Neuronal stem cell (in vitro differentiated cells): Measurements from ENCODE around the gene CD34.

Source experiments
- DNase-seq: peaks from one replicate; pipeline ENCODE4 v3.0.0-alpha.2; 2013; ENCODE audit warnings: low spot score
- H2AFZ ChIP-seq: one replicate; pipeline ENCODE4 v1.6.1; 2013; ENCODE audit warnings: mild to moderate bottlenecking, low read length, inconsistent platforms
- H2AK5ac ChIP-seq: 2 replicates; pipeline ENCODE4 v1.6.1; 2013; ENCODE audit warnings: low read depth, mild to moderate bottlenecking, inconsistent platforms, low read length, moderate library complexity, mixed read lengths
- H2BK120ac ChIP-seq: 2 replicates; pipeline ENCODE4 v1.6.1; 2013; ENCODE audit warnings: low read depth, mild to moderate bottlenecking, inconsistent platforms, low read length, moderate library complexity, mixed read lengths
- H2BK12ac ChIP-seq: one replicate; pipeline ENCODE4 v1.6.1; 2013; ENCODE audit warnings: low read length, inconsistent platforms
- H2BK15ac ChIP-seq: 2 replicates; pipeline ENCODE4 v1.6.1; 2013; ENCODE audit warnings: mild to moderate bottlenecking, low read length, inconsistent platforms, mixed read lengths
- H2BK5ac ChIP-seq: one replicate; pipeline ENCODE4 v1.6.1; 2013; ENCODE audit warnings: inconsistent platforms, mild to moderate bottlenecking, low read length, moderate library complexity
- H3K14ac ChIP-seq: one replicate; pipeline ENCODE4 v1.6.1; 2013; ENCODE audit warnings: low read length, inconsistent platforms
- H3K18ac ChIP-seq: 2 replicates; pipeline ENCODE4 v1.6.1; 2013; ENCODE audit warnings: low read length, inconsistent platforms
- H3K23ac ChIP-seq: 2 replicates; pipeline ENCODE4 v1.6.1; 2013; ENCODE audit warnings: low read depth, mild to moderate bottlenecking, mixed read lengths, low read length, inconsistent platforms; ENCODE audit not compliant: poor library complexity
- H3K27ac ChIP-seq: replicated peaks from 3 replicates; pipeline ENCODE4 v1.5.1; 2013; ENCODE audit warnings: low read length, inconsistent platforms
- H3K27me3 ChIP-seq, 3 experiments: 2 replicates each; pipeline ENCODE4 v1.6.1; 2013; ENCODE audit warnings: low read length in 3 of 3, mild to moderate bottlenecking in 2 of 3, inconsistent platforms in 1 of 3, low read depth in 1 of 3, mixed read lengths in 1 of 3, moderate library complexity in 1 of 3; ENCODE audit not compliant: control insufficient read depth in 3 of 3, insufficient read depth in 3 of 3
- H3K36me3 ChIP-seq, 2 donors: replicated peaks in 1 of 2; 2 replicates each; pipeline ENCODE4 v1.6.1; 2013; ENCODE audit warnings: low read length in 2 of 2; ENCODE audit not compliant: control insufficient read depth in 2 of 2, insufficient read depth in 2 of 2
- H3K4ac ChIP-seq: 2 replicates; pipeline ENCODE4 v1.6.1; 2013; ENCODE audit warnings: inconsistent platforms, mild to moderate bottlenecking, low read length, moderate library complexity
- H3K4me1 ChIP-seq, 2 donors: 1 replicate in 1 of 2; 2 replicates in 1 of 2; pipeline ENCODE4 v1.6.1; 2013; ENCODE audit warnings: low read length in 2 of 2, low read depth in 1 of 2; ENCODE audit not compliant: control insufficient read depth in 2 of 2, insufficient read depth in 1 of 2
- H3K4me2 ChIP-seq: one replicate; pipeline ENCODE4 v1.6.1; 2013; ENCODE audit warnings: mild to moderate bottlenecking, low read length, inconsistent platforms; ENCODE audit not compliant: insufficient read depth, poor library complexity, severe bottlenecking
- H3K4me3 ChIP-seq, 2 donors: 2 replicates each; pipeline ENCODE4 v1.5.1; 2013; ENCODE audit warnings: low read length in 2 of 2, mild to moderate bottlenecking in 2 of 2, inconsistent platforms in 1 of 2, moderate library complexity in 1 of 2
- H3K79me1 ChIP-seq: one replicate; pipeline ENCODE4 v1.6.1; 2013; ENCODE audit warnings: low read depth, mild to moderate bottlenecking, inconsistent platforms, low read length, moderate library complexity
- H3K9ac ChIP-seq: one replicate; pipeline ENCODE4 v1.6.1; 2013; ENCODE audit warnings: mild to moderate bottlenecking, low read depth, low read length, inconsistent platforms; ENCODE audit not compliant: poor library complexity
- H3K9me3 ChIP-seq, 2 donors: replicated peaks in 1 of 2; 2 replicates each; pipeline versions ENCODE3 to v1.6.1; 2013; ENCODE audit warnings: low read length in 2 of 2, mild to moderate bottlenecking in 2 of 2, inconsistent platforms in 1 of 2, low read depth in 1 of 2, mixed read lengths in 1 of 2, moderate library complexity in 1 of 2; ENCODE audit not compliant: control insufficient read depth in 2 of 2, insufficient read depth in 1 of 2
- H4K8ac ChIP-seq: one replicate; pipeline ENCODE4 v1.6.1; 2013; ENCODE audit warnings: low read depth, mild to moderate bottlenecking, inconsistent platforms, low read length, moderate library complexity
- H4K91ac ChIP-seq: one replicate; pipeline ENCODE4 v1.6.1; 2013; ENCODE audit warnings: low read length, low read depth, mild to moderate bottlenecking, inconsistent platforms; ENCODE audit not compliant: poor library complexity
- WGBS, 2 donors: extraction: QIAGEN DNeasy Blood & Tissue Kit; methylation state at CpG; one replicate each; pipeline ENCODE4 v1.1.7; 2013; ENCODE audit warnings: missing lambda C conversion rate in 2 of 2, mixed read lengths in 1 of 2; ENCODE audit not compliant: insufficient read length in 2 of 2, insufficient replicate concordance in 1 of 2; ENCODE audit errors: extremely low coverage in 2 of 2; 5-methylcytosine and 5-hydroxymethylcytosine counted together

Gene CD34

DNA sequence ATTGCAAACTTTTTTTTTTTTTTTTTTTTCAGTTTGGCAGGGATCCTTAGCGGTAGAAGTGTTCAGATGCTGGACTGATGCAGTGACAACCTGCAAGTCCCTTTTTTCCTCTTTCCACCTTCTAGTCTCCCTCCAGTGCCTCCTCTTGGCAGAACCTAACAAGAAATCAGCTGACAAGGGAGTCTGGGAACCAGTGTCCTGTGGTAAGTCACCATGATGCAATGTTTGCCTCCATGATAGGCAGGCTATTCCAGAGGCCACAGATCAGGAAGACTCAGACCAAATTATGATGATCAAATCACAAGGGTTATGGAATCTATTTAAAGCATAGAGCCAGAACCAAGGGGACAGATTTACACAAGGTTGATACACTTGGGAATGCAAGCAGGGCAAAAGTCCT is 3.0 kb upstream of the CD34 start:
- H2BK5ac ChIP-seq = no peak overlapping the region
- no peak overlapping the region for H2BK120ac ChIP-seq
- no peak overlapping the region for H2AFZ ChIP-seq
- no peak overlapping the region for H3K18ac ChIP-seq
- no peaks in the 10 kb centered on the region for H3K9me3 ChIP-seq
- no peaks in the 10 kb centered on the region for H3K79me1 ChIP-seq
- no peak overlapping the region for H3K14ac ChIP-seq
- no peak overlapping the region for H3K4me2 ChIP-seq
- no CpG with 5 or more reads among the region's 1 CpG for WGBS, 2 donors
- no peak overlapping the region for H3K9ac ChIP-seq
- no peak for DNase-seq
- H3K4ac ChIP-seq = no peak overlapping the region
- no peak overlapping the region for H3K23ac ChIP-seq
- H3K4me3 ChIP-seq = no peak overlapping the region
- H2BK12ac ChIP-seq = no peak overlapping the region
- no peak overlapping the region for H4K91ac ChIP-seq
- no peaks in the 10 kb centered on the region for H3K36me3 ChIP-seq
- no peak overlapping the region for H2AK5ac ChIP-seq
- no peak overlapping the region for H3K27ac ChIP-seq
- H3K27me3 ChIP-seq = peaks cover 2 to 61% (median 24%) of the 10 kb centered on the region in 3 experiments
- H2BK15ac ChIP-seq = no peak overlapping the region
- H4K8ac ChIP-seq = no peak overlapping the region
- H3K4me1 ChIP-seq = peaks cover 0 to 2% of the 10 kb centered on the region in 2 donors

DNA sequence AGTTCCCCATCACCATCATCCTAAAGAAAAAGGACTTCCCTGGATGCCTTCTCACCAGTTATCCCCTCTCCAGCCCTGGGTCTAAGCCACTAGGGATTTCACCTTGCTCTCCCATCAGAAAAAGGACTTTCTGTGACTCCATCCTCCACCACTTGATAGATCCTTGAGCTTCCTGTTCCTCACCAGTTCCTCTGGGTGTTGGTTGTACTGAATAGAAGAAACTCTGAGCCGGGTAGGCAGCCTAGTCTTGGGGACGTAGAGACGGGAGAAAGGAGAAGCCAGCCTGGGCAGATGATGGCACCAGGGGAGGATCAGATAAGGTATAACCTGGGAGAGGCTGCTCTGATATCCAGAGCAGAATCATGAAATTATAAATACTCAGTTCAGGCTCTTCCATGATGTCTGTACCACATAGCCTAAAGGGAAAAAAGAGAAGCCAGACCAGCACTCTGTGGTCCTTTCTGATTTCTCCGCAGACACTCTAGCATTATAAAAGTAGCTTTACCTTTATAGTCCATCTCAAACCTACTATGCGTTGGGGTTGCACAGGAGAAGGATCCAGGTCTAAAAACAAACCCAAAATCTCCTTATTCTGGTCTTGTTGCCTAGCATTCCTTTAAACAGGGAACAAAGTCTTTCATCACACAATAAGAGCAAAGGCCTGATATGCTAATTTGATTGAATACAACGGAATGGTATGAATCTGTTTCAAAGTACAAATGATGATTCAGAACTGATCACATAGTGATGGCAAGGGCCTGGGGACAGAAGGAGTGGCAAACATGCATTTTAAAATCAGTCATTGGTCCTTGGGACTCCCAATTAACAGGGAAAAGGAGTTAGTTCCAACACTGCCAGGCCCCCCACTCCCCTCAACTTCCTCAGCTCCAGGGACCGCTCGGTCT is 1.2 kb upstream of the CD34 start:
- Histone ChIP-seq H3K36me3 (no peaks in the 10 kb centered on the region), H3K27me3 (peaks cover 2 to 63% (median 24%) of the 10 kb centered on the region in 3 experiments), H3K4me2 (no peak overlapping the region), H3K4ac (no peak overlapping the region), H3K9me3 (no peaks in the 10 kb centered on the region), H3K14ac (no peak overlapping the region), H3K23ac (no peak overlapping the region), H4K8ac (no peak overlapping the region), H3K18ac (no peak overlapping the region), H2BK15ac (no peak overlapping the region), H3K9ac (no peak overlapping the region), H3K4me1 (no peaks in the 10 kb centered on the region), H2BK5ac (no peak overlapping the region), H3K79me1 (no peaks in the 10 kb centered on the region), H3K4me3 (no peak overlapping the region), H2BK12ac (no peak overlapping the region), H2AK5ac (no peak overlapping the region), H3K27ac (no peak overlapping the region), H2AFZ (no peak overlapping the region), H4K91ac (no peak overlapping the region), H2BK120ac (no peak overlapping the region)
- DNase-seq = no peak
- WGBS, 2 donors = no CpG with 5 or more reads among the region's 8 CpGs

GRCh38 chr1:207909687-207910086 is 1.2 kb downstream of the CD34 start:
- H3K27ac ChIP-seq = no peak overlapping the region
- H3K9ac ChIP-seq = no peak overlapping the region
- H3K36me3 ChIP-seq = no peaks in the 10 kb centered on the region
- no peaks in the 10 kb centered on the region for H3K4me1 ChIP-seq
- no CpG with 5 or more reads among the region's 4 CpGs for WGBS, 2 donors
- no peak overlapping the region for H3K4me2 ChIP-seq
- H2AFZ ChIP-seq = no peak overlapping the region
- H3K23ac ChIP-seq = no peak overlapping the region
- no peak overlapping the region for H3K4ac ChIP-seq
- H2BK12ac ChIP-seq = no peak overlapping the region
- no peak overlapping the region for H3K18ac ChIP-seq
- no peak overlapping the region for H4K91ac ChIP-seq
- no peak overlapping the region for H2BK5ac ChIP-seq
- no peak overlapping the region for H3K14ac ChIP-seq
- H2BK15ac ChIP-seq = no peak overlapping the region
- no peak for DNase-seq
- no peak overlapping the region for H4K8ac ChIP-seq
- no peak overlapping the region for H2BK120ac ChIP-seq
- no peaks in the 10 kb centered on the region for H3K9me3 ChIP-seq
- peaks cover 2 to 62% (median 24%) of the 10 kb centered on the region in 3 experiments for H3K27me3 ChIP-seq
- H3K79me1 ChIP-seq = no peaks in the 10 kb centered on the region
- no peak overlapping the region for H3K4me3 ChIP-seq
- no peak overlapping the region for H2AK5ac ChIP-seq

GRCh38 chr1:207908107-207908734 is 2.7 kb downstream of the CD34 start:
- Histone ChIP-seq H3K4me3 (no peak overlapping the region), H2BK12ac (no peak overlapping the region), H2BK120ac (no peak overlapping the region), H2AK5ac (no peak overlapping the region), H3K23ac (no peak overlapping the region), H3K27me3 (peaks cover 2 to 57% (median 24%) of the 10 kb centered on the region in 3 experiments), H4K91ac (no peak overlapping the region), H3K14ac (no peak overlapping the region), H4K8ac (no peak overlapping the region), H3K36me3 (no peaks in the 10 kb centered on the region), H2BK5ac (no peak overlapping the region), H2BK15ac (no peak overlapping the region), H3K4ac (no peak overlapping the region), H3K79me1 (no peaks in the 10 kb centered on the region), H3K9ac (no peak overlapping the region), H3K18ac (no peak overlapping the region), H3K4me2 (no peak overlapping the region), H3K9me3 (no peaks in the 10 kb centered on the region), H3K27ac (no peak overlapping the region), H3K4me1 (no peaks in the 10 kb centered on the region), H2AFZ (no peak overlapping the region)
- no CpG with 5 or more reads among the region's 7 CpGs for WGBS, 2 donors
- no peak for DNase-seq
